GM20431 (cell line): Measurements from ENCODE around the gene SPRY1.

Experiments
- in situ Hi-C: fragments of 300-500 bp; cut with MseI, MboI; formaldehyde crosslinking; loops from one replicate; pipeline ENCODE4 v1.15.0; 2020; ENCODE audit warnings: low sequenced_read_pairs; ENCODE audit not compliant: unreplicated experiment

SPRY1 gene

GRCh38 chr4:123405267-123405865 is 8.8 kb downstream of the SPRY1 start:
- in situ Hi-C loops, result no loop called here

- in situ Hi-C loops, result no loop called here
These were observed 10.3 kb downstream of the SPRY1 start for GRCh38 chr4:123406872-123407271.

- in situ Hi-C loops, result no loop called here
These were observed 12.0 kb downstream of the SPRY1 start for GRCh38 chr4:123408471-123409084.

DNA sequence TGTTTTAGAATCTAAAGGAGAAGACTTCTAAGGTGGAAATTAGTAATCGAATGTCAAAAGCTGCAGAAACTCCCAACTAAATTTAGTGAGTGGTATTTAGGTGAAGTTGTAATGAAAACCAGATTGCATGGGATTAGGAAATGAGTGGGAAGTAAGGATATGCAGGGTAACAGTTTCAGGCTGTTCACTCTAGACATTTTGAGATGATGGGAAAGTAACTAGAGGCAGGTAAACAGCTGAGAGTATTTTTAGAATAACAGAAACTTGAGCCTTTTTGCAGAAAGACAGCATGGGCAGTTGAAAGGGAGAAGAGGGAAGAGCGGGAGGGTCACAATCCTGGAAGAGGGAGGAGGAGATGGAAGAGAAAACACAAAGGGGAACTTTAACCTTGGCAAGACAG is 12.7 kb downstream of the SPRY1 start:
- in situ Hi-C loops, result no loop called here

- in situ Hi-C loops, result no loop called here
These were observed 14.9 kb downstream of the SPRY1 start for GRCh38 chr4:123411514-123411913.

GRCh38 chr4:123412091-123412505 is 15.5 kb downstream of the SPRY1 start:
- in situ Hi-C loops, result no loop called here

GRCh38 chr4:123412700-123413512 is 16.3 kb downstream of the SPRY1 start:
- in situ Hi-C loops, result no loop called here

GRCh38 chr4:123415576-123415975 is 19.0 kb downstream of the SPRY1 start:
- in situ Hi-C loops, result no loop called here

DNA sequence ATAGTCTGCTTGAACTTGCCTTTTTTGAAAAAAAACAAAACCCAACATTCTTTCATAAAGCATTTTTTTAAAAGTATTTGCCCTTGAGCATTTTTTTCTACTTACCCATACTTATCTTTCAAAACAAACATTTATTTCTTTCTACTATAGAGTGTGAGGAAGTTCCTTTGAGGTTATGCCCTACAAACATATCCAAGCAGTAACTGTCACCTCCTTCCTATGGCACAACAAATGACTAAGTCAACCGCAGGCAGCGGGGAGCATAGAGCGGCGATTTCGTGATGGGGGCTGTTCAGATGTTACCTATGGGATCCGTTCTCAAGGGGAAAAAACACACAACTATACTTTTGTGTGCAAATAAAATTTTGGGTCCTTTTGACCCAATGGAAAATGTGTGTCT is 19.4 kb downstream of the SPRY1 start:
- in situ Hi-C loops, result no loop called here

DNA sequence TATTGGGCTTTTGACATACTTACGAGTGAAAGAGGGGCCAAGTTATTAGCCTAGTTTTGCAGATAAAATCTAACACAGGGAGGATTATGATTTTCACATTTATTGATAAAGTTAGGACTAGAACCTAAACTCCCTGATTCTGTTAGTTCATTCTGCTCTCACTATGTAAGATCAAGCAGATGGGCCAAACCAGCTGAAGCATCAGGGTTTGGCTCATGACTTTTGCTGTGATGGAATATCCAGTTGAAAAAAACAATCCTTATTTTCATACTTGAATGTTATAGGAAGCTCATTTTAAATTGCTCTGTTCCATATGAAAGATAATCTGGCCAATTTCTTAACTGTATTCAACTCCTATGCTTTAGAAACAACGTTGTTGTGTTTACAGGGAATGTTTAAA is 21.2 kb downstream of the SPRY1 start:
- in situ Hi-C loops, result no loop called here

- in situ Hi-C loops, result no loop called here
These were observed 21.8 kb downstream of the SPRY1 start for GRCh38 chr4:123418351-123418931.

DNA sequence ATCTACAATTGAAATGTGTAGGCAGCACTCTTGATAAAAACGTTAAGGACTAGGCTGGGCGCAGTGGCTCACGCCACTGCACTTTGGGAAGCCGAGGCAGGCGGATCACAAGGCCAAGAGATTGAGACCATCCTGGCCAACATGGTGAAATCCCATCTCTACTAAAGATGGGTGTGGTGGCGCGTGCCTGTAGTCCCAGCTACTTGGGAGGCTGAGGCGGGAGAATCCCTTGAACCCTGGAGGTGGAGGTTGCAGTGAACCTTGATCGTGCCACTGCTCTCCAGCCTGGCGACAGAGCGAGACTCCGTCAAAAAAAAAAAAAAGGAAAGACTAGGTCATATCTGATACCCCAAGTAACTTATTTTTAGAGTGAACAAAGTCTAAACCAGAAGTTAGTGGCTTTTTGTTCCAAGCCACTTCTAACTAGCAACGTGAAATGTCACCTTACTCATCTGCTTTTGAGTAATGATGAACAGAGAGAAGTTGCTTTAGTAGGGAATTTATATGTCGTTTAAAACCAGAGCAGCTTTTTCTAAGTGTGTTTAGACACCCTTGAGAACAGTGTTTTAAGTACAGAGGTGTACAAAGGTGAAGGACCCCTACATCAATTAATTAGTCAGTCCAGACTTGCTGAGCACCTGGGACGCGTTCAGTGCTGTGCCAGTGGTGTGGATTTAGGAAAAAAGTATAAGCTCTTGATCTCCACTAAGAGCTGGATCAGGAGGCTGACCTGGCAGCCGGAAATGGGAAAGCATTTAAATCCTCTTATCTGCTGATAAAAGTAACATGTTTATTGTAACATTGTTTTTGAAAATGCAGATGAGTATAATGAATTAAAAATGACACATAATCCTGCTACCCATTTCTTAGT is 23.5 kb downstream of the SPRY1 start:
- in situ Hi-C loops, result no loop called here

DNA sequence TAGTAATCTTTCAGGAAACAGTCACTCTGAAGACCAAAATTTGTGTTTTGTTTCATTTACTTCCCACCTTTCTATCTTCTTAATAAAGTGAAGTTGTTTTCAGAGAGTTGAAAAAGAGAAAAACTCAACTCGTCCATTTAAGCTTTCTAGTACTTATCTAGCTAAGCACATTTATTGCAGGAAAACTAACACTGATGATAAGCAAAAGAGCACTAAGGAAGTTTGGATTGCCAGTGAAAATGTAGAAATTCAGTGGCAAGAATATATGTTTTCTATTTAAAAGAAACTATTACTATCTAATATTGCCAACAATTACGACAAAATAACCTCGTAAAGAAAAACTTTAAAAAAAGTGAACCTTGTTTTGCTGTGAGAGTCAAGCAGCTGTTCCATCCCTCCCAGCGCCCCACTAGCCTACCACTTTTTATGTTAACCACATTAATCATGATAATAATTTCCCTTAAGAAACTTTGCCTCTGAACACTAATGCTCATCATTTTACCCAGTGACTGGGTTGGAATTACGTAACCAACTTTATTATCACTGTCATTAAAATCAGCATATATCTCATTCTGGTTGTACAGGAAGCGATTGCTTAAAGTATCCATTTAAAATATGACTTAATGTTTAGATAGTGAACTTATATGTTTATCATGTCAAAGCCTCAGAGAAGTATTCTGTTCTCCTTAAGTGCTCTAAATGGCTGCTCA is 24.8 kb downstream of the SPRY1 start:
- in situ Hi-C loops, result no loop called here

- in situ Hi-C loops, result no loop called here
These were observed 25.6 kb downstream of the SPRY1 start for GRCh38 chr4:123421937-123422781.

DNA sequence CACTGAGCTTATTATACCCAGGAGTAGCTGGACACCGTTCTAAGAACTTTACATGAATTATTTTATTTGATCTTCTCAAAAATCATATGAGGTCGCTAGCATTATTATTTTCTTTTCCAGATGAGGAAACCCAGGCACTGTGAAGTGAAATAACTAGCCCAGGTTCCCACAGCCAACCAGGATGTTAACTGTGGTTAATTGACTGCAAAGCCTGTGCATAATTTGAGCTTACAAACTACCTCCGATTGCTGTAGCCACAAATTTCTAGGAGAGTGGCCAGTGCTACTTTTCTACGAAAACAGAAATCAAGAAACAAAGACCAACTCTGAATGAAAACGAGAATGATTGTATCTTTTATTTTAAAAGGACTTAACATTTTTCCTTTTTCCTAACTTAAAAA is 27.2 kb downstream of the SPRY1 start:
- in situ Hi-C loops, result no loop called here

DNA sequence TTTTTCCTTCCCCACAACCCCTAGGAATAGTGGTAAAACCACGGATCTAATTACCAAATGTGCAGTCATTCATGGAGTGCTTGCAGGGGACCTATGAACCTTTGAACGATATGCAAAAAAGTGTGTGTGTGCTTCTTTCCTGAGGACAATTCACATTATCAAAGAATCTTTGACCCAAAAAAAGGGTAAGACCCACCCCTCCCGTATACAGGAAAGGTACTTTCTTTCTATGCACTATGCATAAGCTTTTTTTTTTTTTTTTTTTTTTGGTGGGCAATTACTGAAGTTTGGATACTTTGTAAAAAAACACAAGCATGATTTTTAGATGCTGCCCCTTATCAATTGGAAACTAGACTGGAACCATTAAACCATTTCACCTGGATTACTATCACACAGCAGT is 31.4 kb downstream of the SPRY1 start:
- in situ Hi-C loops, result no loop called here

DNA sequence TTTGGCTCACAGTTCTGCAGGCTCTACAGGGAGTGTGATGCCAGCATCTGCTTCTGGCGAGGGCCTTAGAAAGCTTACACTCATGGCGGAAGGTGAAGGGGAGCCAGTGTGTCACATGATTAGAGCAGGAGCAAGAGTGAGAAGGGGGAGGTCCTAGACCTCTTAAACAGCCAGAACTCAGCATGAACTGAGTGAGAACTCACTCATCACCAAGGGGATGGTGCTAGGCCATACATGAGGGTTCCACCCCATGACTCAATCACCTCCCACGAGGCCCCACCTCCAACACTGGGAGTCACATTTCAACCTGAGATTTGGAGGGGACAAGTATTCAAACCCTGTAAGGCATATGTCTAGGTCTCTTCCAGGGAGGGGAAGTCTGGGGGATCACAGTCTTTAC is 33.4 kb downstream of the SPRY1 start:
- in situ Hi-C loops, result no loop called here

DNA sequence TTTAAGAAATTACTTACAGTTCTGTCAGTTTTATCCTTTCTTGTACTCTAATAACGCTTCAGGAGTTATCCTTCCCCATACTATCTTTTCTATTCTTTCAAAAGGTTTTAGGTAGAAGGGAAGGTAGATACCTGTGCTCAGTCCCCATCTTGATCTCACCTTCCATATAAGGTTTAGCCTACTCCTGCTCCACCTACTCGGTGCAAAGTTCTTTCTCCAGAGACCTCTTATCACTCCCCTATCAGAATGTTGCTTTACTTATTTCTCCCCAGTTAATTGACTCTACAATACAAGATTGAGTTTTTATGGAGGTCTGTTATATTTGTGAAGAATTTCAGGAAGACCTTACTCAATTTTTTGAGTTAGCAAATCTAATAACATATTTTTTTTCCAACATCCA is 33.9 kb downstream of the SPRY1 start:
- in situ Hi-C loops, result no loop called here

DNA sequence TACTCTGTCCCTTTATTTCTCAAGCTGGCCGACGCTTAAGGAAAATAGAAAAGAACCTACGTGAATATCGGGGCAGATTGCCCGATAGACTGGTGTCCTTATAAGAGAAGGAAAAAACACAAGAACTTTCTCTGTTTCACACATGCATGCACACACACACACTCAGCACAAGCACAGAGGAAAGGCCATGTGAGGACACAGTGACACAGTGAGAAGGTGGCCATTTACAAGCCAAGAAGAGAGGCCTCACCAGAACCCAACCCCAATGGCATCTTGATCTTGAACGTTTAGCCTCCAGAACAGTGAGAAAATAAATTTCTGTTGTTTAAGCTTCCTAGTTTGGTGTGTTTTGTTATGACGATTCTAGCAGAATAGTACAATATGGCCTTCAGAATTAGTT is 37.0 kb downstream of the SPRY1 start:
- in situ Hi-C loops, result no loop called here
